Cardiac fibroblast (primary cell): ENCODE data around the gene LRRC74B.

Experiments
- DNase-seq, 2 donors: peaks; one replicate each; pipeline versions ENCODE4 v3.0.0 to v3.0.0-alpha.2; 2010; ENCODE audit warnings: low read depth in 2 of 2
- H3K4me3 ChIP-seq, 2 donors: replicated peaks in 1 of 2; 1 replicate in 1 of 2; 2 replicates in 1 of 2; pipeline ENCODE4 v1.5.1; 2011; ENCODE audit warnings: low read depth in 2 of 2, low read length in 2 of 2, mild to moderate bottlenecking in 2 of 2, moderate library complexity in 1 of 2
- TF ChIP-seq, protein P1 (sequence below): IDR thresholded peaks from one replicate; pipeline ENCODE4 v1.5.1; 2011; ENCODE audit warnings: low read depth, mild to moderate bottlenecking, low read length, inconsistent platforms

Gene LRRC74B

DNA sequence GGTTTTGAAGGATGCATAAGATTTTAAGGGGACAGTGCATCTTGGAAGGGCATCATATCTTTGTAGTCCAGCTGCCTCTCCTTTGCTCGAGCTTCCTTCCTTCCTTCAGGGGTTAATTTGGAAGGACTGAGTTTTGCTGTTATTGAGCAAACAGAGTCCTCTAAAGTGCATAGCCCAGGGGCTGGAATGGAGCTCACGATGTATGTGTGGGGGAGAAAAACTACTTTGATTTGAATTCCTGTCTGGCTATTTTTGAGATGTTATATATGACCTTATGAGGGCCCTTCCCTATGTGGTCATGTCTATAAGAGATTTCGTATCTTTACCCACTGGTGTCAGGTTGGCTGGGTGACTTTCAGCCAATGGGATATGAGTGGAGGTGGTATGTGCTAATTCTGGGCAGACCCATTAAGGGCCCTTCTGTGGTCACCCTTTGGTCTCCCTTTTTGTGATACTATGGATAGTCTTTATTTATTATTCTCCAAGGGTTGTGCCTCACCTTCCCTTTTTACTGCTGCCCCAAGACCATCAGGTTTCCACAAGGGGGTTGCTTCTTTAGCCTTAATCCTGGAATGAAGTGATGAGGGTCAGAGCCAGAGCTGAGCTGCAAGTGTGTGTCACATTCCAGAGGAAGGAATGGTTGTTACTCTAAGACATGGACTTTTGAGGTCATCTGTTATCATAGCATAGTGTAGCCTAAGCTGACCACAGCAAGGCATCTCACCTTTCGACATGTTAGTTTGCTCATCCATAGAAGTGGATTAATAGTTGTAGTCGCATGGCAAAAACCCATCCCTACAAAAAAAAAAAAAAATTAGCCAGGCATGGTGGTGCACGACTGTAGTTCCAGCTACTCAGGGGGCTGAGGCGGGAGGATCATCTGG is 54.6 kb downstream of the LRRC74B start:
- TF ChIP-seq, protein P1, sequence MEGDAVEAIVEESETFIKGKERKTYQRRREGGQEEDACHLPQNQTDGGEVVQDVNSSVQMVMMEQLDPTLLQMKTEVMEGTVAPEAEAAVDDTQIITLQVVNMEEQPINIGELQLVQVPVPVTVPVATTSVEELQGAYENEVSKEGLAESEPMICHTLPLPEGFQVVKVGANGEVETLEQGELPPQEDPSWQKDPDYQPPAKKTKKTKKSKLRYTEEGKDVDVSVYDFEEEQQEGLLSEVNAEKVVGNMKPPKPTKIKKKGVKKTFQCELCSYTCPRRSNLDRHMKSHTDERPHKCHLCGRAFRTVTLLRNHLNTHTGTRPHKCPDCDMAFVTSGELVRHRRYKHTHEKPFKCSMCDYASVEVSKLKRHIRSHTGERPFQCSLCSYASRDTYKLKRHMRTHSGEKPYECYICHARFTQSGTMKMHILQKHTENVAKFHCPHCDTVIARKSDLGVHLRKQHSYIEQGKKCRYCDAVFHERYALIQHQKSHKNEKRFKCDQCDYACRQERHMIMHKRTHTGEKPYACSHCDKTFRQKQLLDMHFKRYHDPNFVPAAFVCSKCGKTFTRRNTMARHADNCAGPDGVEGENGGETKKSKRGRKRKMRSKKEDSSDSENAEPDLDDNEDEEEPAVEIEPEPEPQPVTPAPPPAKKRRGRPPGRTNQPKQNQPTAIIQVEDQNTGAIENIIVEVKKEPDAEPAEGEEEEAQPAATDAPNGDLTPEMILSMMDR: no peak
- H3K4me3 ChIP-seq: no peak overlapping the region
- DNase-seq: no peak

DNA sequence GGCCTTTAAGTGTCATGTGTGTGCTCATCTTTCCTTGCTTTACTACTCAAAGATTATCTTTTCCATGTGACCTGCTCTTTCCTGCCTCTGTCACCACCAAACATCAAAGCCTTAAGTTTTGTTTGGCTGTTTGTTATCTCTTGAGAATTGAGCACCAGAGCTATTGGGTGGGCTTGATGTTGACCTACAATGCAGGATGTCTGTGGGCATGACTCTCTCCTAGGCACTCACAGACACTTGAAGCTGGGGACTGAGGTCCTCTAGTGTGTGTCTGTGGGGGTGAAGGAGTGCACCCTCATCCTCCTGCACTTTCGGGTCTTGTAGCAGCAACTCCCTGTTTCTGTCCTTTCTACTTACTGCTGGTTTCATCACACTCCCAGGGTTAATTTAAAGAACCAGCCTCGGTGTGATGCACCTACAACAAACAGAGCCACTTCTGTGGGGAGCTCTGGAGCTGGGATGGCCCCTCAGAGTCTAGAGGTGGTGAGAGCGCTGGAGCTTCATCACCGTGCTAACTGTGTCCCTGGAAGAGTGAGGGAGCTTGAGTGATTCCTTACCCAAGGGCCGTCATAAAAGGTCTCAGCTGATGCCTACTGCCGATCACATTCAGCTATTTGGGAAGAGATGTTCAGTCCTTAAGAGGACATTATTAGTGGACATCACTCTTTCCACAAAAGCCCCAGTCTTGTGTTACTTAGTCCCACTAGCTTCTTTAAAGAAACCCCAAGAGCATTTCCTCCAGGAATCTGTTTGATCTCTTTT is 56.3 kb downstream of the LRRC74B start:
- H3K4me3 ChIP-seq: no peak overlapping the region
- DNase-seq: no peak
- TF ChIP-seq, protein P1: no peak

DNA sequence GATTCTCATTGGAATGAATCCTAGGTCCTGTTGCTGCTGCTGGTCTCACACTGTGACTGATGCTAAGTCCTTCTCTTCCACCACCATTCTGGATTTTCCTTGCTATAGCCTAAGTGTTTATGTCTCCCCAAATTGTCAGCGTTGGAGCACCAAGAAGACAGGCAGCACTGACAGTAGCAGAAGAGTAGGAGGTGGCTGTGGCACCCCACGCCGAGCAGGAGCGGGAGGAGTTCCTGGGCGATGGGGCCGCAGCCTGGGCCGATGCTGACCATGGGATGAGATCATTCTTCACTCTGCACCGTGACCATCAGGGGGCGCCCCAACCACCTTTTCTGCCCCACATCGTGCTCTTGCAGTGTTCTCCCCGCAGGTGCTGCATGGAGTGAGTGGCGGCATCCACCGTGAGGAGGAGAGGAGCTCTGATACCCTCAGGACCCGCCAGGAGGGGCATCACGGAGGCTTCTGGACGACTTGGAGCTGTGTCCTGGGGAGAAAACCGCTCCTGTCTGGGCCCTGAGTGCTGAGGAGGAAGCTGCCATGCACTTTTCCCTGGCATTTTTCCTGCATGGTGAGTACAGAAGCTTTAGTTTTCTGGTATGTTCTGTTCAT is 57.0 kb downstream of the LRRC74B start:
- TF ChIP-seq, protein P1: peak; percentile 84
- DNase-seq: peak; percentile 56 to 65
- H3K4me3 ChIP-seq: no peak overlapping the region

DNA sequence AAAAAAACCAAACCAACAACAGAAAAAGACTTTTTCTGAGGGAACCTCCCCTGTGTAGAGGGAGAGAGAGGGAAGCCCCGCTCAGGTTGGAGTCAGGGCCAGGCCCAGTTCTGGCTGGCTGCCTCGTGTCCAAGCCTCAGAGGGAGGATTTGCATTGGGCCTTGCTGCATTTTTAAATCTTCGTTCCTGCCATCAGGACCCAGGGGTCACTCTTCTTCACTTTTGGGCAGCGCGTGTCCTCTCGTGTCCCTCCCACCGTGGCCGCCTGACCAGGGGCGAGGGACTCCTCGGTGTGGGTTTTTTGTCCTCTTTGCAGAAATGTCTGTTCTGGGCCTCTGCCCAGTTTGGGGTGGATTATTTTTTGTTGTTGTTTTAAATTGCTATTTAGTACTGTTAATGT is 57.9 kb downstream of the LRRC74B start:
- TF ChIP-seq, protein P1: no peak
- no peak for DNase-seq
- no peak overlapping the region for H3K4me3 ChIP-seq

DNA sequence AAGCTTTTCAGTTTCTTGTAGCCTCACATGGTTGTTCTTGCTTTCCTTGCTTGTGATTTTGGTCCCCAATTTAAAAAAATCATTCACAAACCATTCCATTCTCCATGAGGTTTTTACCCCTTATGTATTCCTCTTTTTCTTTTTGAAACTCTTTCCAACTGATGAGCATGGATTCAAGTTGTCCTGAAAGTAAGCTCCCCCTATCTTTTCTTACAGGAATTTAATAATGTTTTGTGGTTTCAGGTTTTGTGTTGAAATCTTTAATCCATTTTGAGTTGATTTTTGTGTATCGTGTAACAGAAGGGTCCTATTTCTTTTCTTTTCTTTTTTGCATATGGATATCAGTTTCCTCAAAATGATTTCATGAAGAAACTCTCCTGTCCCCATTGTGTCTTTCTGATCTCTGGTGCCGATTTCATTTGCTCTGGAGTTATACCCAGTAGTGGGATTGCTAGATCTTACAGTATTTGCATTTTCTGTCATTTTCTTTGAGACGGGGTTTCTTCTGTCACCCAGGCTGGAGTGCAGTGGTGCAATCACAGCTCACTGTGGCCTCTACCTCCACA is 58.5 kb downstream of the LRRC74B start:
- TF ChIP-seq, protein P1: no peak
- no peak overlapping the region for H3K4me3 ChIP-seq
- no peak for DNase-seq

DNA sequence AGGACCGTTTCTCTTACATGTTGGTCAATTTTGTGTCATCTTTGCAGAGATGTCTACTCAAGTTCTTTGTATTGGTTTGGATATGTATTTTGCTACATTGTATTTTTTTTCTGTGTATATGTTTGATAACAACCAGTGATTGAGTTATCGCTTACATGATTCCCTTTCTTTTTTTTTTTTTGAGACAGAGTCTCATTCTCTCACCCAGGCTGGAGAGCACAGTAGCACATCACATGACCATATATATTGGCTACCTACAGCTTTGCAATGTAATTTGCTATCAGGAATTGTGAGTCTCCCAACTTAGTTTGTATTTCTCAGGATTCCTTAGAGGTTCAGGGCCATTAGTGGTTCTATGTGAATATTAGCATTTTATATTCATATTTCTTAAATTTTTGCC is 59.5 kb downstream of the LRRC74B start:
- TF ChIP-seq, protein P1: no peak
- H3K4me3 ChIP-seq: no peak overlapping the region
- no peak for DNase-seq
